CD4-positive, alpha-beta T cell treated with Interleukin-6 for 4 hours (primary cell): ENCODE data around the gene KCTD17.

ENCODE experiments used
- DNase-seq: peaks from one replicate; pipeline ENCODE4 v3.0.0-alpha.2; 2020; ENCODE audit warnings: mixed read lengths

KCTD17 gene, protein sequence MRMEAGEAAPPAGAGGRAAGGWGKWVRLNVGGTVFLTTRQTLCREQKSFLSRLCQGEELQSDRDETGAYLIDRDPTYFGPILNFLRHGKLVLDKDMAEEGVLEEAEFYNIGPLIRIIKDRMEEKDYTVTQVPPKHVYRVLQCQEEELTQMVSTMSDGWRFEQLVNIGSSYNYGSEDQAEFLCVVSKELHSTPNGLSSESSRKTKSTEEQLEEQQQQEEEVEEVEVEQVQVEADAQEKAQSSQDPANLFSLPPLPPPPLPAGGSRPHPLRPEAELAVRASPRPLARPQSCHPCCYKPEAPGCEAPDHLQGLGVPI

DNA sequence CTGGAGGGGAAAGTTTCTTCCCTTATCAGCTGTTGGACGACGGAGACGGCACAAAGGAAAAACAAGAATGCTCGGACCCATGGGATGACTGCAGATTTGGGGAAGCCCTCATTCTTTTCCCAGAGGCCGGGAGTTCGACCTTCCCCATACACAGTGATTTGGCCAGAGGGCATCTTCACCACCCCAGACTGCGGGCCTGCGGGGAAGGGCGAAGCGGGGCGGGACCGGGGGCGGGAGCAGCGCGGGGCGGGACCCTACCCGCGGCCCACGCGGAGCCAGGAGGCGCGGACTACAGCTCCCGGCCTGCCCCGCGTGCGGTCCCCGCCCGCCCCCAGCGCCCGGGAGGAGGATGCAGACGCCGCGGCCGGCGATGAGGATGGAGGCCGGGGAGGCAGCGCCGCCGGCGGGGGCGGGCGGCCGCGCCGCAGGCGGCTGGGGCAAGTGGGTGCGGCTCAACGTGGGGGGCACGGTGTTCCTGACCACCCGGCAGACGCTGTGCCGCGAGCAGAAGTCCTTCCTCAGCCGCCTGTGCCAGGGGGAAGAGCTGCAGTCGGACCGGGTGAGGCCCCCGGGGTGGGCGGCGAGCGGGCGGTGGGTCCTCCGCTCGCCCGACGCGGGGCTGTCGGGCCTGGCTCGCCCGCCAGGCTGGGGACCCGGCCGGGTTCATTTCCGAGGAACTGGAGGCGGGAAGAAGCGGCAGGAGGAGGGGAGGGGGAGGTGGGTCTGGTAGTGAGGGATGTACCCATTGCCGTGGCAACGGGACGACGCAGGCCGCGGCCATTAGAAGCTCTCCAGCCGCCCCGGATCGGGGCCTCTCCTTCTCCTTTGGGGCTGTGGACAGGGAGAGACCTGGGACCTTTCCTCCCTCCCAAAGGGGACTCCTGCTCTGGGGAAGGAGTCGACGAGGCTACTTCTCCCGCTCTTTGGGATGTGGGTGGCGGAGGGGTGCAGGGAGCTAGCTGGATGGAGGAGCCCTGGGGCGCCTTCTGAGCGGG is at the start of gene KCTD17:
Gene KCTD17 (plus strand): TSS at position 352 of the 995 bp plus-strand sequence. CDS start 19 bp downstream, at position 371.
- peak; percentile 85 for DNase-seq

DNA sequence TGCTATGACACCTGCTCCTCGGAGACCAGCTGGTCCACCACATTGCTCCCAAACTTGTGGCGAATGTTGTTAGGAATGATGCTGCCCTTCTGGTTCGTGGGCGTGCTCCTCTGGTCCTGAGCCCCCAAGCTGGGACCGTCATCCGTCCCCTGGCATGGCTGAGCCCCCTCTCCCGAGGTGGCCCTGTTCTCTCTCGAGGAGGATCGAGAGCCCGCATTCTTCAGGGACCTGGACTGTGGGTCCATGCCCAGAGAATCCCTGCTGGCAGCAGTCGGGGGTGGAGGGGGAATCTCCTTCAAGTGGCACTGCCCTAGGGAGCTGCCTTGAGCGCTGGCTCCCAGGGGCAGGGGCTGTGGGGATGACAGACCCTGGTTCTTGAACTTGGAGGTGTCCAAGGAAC is 49.7 kb upstream of the KCTD17 start:
- no peak for DNase-seq

DNA sequence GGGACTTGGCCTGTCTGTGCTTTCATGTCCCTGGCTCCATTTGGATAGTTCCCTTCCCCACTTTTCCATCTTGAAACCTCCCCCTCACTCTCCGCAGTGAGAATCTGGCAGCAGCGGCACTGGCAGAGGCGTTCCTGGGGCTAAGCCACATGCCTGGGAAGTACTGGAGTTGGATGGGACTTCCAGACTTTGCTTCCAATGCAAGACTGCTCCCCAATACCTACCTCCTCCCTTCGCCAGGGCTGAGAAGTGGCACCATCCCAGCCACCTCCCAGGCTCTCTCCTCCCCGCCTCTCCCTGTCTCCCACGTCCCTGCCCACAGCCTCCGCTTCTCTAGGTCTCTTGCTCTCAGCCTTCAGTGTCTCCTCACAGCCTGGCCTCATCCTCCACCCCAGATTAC is 48.9 kb upstream of the KCTD17 start:
- no peak for DNase-seq

DNA sequence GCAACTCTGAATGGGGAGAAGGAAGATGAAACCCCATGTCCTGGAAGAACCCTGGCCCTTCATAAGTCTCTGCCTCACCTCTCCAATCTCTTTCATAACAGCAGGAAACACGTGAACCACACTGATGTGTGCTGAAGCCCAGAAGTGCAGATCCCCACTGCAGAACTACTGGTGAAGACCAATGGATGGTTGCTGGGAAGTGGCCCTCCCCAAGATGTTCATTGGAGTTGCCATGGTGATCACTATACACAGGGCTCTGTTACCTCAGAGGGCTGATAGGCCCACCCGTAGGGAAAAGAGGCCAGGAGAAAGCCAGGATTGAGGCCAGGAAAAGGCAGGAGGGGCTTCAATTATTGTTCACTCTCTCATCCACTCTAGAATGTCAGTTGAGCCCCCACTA is 43.9 kb upstream of the KCTD17 start:
- DNase-seq, result no peak

DNA sequence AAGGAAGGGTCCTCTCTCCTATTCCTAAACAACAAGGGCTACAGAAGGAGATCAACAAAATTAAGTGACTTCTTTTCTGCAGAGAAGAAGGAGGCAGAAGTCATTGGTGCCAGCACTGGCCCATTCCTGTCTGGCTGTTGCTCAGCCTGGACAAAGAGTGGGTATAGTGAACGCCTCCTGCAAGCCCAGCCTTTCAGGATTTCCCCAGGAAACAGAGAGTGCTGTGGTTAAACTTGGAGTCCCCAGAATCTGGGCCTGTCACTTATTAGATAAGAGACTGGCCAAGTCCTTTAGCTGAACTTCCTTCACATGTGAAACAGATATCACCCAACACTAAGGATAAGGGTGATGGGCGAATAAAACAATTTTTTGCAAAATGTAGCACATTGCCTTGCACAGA is 43.2 kb upstream of the KCTD17 start:
- DNase-seq, result no peak

DNA sequence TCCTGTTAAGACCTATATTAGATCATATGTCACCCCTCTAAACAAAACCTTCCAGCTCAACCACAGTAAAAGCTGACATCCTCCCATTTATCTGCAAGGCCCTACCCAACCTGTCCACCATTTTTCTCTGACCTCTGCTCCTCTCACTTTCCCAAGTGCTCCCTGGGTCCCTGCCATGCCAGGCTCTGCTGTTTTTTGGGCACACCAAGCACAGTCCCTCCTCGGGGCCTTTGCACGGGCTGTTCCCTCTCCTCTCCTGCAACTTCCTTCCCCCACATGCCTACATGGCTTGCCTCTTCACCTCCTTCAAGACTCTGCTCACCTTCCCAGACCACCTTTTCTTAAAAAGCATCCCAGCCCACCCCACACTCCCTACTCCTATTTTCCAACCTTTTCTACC is 42.1 kb upstream of the KCTD17 start:
- no peak for DNase-seq

DNA sequence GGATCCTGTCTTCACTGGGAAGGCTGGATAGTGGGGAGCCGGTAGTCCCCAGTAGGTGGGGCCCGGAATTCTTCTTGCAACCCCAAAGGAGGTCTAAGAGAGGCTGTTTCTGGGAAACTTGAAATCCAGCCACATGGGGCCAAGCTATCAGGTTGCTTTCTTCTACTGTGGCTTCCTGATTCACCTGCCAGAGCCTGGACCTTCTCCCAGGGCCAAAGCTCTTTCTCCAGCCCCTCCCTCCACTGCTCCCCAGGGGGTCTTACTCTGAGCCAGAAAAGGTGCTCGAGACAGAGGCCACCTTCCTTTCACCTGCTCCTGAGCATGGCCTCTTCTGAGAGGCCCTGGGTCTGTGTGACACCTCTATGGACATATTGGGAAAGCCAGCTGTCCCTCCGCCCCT is 41.4 kb upstream of the KCTD17 start:
- no peak for DNase-seq

DNA sequence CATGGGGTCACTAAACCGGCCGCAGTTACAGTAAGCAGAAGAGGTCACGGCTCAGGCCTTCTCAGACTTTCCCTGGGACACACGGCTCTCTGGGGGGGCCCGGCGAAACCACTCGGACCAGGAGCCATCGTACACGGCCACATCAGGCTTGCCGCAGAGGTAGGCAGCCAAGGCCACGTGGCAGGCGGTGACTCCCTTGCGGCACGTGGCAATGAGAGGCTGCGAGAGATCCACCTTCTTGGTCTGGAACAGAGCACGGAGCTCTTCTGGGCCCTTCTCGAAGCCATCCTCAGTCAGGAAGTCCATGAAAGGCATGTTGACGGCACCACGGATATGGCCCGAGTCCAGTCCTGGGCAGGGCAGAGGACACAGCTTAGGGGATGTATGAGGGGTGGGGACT is 40.6 kb upstream of the KCTD17 start:
- DNase-seq, result no peak

DNA sequence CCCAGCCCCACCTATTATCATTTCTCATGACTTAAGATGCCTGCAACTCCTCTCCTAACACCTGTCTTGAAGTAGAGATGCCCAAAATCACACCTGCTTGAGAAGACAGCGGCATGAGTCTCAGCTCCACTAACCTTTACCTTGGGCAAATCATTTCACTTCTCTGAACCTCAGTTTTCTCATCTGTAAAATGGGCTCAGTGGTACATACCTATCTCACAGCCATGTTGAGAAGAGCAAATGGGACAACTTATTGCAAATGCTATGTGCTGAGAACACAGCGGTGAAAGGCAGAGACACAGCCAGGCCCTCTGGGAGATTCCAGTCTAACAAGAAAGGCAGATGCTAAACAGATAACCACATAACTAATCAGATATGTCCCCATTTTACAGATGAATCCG is 40.1 kb upstream of the KCTD17 start:
- no peak for DNase-seq

DNA sequence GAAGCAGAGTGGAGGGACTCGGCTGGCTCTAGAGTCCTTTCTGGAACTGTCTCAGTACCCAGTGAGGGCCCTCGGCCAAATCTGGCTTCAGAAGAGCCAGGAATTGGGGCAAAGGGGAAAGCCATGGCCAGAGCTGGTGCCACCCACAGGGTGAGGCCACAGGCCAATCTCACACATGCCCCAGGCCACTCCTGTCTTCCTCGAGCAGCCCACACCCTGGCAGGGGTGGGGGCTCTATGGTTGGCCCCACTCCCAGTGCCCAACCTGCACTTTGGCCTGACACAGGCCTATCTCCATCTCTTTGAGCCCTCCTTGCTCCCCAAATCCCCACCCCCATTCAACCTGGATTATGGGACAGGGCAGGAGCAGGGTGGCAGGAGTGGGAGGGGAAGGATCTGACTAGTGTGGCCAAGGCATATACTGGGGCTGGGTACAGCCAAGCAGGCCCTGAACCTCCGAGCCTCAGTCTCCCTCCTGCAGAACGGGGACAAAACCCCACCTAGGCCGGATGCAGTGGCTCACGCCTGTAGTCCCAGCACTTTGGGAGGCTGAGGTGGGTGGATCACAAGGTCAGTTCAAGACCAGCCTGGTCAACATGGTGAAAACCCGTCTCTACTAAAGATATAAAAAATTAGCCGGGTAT is 39.2 kb upstream of the KCTD17 start:
- DNase-seq, result no peak

DNA sequence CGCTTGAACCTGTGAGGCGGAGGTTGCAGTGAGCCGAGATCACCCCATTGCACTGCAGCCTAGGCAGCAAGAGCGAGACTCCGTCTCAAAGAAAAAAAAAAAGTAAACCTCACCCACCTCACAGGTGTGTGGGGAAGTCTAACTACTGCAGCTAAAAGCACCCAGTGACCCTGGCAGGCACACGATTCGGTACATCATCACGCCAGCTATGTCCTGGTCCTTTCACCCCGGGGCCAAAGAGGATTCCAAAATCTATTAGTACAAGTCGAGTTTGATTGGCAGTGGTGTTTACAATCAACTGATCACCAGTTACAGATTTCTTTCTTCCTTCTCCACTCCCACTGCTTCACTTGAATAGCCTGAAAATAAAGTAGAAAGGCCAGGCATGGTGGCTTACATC is 38.6 kb upstream of the KCTD17 start:
- DNase-seq, result no peak

DNA sequence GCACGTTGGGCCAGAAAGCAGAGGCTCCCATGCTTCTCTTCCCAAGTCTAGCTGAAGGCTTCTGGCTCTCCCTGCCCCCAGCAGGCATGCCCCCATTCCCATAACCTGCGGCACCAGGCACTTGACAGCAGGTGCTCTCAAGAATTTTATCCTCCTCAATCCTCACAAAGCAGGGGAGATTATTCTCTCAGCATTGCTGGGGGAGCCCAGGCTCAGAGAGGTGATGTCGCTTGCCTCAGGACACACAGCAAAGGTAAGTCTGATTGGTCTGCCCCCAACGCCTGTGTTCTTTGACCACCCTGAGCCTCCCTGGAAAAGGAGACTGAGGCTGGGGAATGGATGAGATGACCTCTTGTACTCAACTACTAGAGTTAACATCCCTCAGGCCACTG is 37.1 kb upstream of the KCTD17 start:
- DNase-seq, result no peak

DNA sequence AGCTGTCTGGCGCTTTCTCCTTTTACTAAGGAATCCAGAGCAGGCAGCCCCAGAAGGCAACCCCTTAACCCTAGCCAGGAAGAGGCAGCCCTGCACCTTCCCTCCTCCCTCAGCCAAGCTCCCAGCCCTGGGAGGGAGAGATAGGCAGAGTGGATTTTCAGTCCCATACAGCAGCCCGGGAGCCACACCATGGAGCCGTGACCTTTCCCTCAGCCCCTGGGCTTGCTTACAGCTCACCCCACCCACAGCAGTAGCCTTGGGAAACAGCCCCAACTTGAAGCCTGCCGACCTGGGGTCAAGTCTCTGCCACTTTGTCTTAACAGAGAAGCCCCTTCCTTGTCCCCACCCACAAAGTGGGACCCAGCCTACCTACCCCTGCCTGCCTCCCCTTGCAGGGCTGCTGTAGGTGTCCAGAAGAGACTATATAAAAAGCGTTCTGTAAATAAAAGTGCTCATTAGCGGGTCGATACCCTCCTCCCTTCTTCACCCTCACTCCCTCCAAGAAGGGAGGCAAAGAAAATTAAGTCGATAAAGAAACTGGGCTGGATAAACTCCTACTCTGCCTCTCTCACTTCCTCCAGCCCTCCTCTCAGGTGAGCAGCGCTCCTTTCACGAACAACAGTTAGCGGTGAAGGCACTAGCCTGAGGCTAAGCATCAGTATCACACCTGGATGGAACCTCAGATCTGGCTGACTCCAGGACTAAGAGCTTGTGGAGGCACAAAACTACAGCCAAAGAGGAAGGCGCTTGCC is 36.5 kb upstream of the KCTD17 start:
- no peak for DNase-seq

DNA sequence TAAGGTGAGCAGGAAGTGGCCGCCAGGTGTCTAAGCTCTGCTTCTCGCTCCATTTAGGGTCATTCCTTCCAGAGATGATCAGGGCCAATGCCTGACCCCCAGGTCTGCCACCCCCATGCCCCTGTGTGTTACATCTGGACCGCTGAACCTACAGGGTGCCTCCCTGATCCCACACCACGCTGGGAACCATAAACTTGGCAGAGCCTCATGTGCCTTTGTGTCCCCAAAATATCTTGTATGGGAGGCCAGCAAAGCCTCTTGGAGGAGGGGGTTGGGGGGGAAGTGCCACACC is 36.0 kb upstream of the KCTD17 start:
- DNase-seq, result no peak

DNA sequence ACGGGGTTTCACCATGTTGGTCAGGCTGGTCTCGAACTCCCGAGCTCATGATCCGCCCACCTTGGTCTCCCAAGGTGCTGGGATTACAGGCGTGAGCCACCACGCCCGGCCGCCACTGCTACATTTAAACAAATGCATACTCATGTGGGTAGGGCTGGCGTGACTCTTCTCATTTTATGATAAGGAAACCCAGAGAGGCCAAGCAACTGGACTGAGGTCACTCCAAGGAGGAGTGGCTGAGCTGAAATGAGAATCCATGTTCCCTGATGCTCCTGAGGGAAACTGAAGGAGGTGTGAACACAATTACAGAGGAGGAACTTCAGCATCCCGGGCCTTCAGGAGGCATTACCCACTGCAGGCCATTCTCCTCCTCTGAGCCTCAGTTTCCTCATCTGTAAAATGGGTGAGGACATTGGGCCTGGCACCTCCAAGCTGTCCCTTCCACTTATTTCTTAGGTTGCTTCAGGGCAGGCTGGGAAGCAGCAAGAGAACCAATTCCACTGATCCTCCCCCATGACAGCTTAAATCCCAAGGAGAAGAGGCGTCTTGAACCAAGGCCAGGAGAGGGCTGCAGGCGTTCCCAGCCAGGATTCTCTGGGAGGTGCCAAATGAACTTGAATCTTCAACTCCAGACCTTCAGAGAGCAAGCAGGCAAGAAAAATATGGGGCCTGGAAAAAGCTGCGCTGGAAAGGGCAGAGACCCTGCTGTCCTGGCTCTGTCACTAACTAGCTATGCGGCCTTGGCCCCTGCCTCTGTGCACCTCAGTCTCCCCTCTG is 35.2 kb upstream of the KCTD17 start:
- DNase-seq, result no peak

DNA sequence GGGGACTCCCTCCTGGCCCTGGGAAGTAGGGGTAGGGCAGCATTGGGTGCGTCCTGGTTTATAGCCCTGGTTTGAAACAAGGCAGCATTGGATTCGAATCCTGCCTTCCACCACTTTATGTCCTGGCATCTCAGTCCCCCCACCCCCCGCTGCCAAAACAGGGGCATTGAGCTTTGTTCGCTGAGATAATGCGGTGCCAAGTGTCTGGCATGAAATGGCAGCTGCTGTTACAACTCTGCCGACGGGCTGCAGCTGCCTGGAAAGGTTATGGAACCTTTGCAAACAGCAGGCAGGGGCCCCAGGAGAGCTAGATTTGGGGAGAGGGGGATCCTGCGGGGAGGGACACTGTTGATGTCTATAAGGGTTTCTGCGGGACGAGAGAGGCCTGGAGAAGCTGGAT is 34.2 kb upstream of the KCTD17 start:
- DNase-seq, result no peak

DNA sequence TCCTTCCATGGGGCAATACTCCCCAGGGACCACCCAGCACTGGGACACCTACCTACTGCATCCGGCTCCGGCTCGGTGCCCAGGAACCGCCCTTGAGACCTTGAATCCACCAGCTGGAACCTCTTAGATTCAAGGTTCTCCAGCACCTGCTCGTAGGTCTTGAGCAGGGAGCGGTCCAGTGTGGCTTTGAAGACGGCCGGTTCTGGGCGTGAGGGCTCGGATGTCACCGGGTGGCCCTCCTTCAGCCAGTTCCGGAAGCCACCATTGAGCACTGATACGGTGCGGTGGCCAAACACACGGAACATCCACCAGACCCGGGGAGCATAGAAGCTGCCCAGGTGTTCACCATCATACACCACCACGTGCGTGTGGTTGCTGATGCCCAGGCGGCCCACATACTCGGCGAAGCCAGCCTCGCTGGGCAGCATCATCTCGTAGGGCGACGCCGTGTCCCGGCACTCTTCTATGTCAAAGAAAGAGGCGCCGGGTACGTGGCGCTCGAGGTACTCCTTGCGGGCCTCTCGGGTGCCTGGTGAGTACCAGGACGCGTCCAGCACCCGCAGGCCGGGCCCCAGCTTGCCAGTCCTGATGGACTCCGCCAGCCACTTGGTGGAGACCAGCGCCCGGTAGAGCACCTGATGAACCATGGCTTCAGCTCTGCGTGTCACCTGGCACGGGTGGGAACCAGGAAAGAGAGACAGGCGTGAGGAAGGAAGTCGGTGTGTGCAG is 33.3 kb upstream of the KCTD17 start:
- no peak for DNase-seq

DNA sequence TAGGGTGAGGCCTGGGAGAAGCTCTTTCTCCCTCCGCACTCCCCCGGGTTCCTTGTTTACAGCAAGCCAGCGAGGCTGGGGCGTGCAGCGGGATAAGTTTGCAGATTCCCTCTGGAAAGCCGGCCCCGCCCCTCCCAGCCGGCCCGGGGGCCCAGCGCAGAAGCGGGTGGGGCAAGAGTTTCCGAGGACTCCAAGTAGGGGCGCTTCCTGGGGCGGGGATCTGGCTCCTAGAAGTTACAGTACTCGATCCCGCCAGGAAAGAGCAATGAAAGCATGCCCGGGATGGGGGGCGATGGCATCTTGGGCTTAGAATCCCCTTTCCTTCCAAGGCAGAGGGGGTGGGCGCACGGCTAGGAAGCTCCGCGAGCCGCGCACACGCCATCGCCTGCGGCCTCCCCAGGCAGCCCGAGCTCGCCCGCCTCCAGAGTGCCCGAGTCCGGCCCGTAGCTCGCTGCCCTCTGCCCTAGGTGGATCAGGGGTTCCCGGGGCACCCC is 32.7 kb upstream of the KCTD17 start:
- DNase-seq, result no peak

DNA sequence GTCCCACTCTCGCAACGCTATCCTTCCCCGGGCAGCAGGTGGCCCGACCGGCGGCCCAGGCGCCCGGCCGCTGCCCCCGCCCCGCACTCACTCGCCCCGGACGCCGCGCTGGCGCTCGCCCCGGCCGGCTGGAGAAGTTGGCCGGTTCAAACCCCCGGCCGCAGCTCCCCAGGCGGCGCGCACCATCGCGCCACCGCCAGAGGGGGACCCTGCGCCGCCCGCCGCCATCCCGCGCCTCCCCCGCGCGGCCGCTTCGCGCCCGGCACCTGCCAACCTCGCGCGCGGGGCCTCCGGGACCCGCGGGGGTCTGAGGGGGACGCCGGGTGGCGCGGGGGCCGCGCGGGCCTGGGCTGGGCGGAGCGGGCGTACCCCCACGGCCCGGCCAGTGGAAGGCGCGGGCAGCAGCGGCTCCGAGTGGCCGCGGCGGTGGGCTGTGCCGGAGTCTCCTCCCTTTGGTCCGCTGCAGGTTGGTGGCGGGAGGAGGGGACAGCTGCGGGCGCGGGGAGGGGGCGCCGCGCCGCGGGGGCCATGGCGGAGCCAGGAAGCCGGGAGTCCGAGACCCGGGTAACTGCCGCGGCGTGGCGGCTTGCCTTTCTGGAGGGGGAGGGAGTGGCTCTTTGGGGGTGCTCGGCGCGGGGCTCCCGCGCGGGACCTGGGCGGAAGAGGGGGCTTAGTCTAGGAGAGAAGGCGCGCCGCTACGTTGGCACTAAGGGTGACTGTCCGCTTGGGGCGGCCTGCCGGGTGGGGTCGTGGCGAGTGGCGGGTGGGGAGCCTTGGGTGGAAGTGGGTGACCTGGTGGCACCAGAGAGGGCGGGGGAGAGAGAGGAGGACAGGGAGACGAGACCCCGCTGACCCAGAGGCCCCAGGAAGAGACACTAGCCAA is 32.0 kb upstream of the KCTD17 start, which contains the start of the genes MPST and TST:
Gene MPST (plus strand): TSS at position 434 of the 883 bp plus-strand sequence. CDS start 95 bp downstream, at position 529.
Gene TST (minus strand): TSS at position 139 of the 883 bp plus-strand sequence. CDS start 715 bp downstream, outside the sequence.
- DNase-seq, result peak; percentile 40

DNA sequence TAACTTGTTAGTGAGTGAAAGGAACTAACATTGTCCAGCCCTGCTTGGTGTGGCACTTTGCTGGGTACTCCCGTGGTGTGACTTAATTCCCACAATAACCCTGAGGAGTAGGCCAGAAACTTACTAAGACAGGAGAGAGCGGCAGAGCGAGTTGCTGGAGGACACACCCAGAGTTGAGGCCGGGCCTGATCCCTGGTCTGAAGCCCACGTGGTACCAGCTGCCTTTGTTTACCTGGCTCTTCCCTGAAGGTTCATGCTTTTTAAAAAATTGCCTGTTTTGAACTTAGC is 31.4 kb upstream of the KCTD17 start:
- no peak for DNase-seq
